Activated CD4-positive, CD25-positive, alpha-beta regulatory T cell treated with anti-CD3 and anti-CD28 coated beads, Interleukin-2, amount 50 U/mL, for 24 hours (primary cell): Measurements from ENCODE around the gene ZNF766.
"Not testable (repeated sequence)": the region's sequence is repeated elsewhere in the genome, so short reads cannot be mapped to it uniquely, and the experiment has no call there.

Source experiments
- ATAC-seq, 2 donors: fragments of 150-1000 bp; cut with Tn5 transposase; one replicate each; pipeline ENCODE4 v1.10.0; 2021; ENCODE audit warnings: mild to moderate bottlenecking in 1 of 2, moderate library complexity in 1 of 2

The ZNF766 gene

GRCh38 chr19:52277471-52277870, 8.1 kb downstream of the ZNF766 start:
- ATAC-seq, result no peak

- ATAC-seq, result no peak
Measured at GRCh38 chr19:52286256-52286655, 16.9 kb downstream of the ZNF766 start.

GRCh38 chr19:52291781-52292180, 22.4 kb downstream of the ZNF766 start:
- ATAC-seq, result no peak

GRCh38 chr19:52292946-52293345, 23.6 kb downstream of the ZNF766 start:
- ATAC-seq, result not testable (repeated sequence)

GRCh38 chr19:52296400-52296772, 27.0 kb downstream of the ZNF766 start:
- no peak for ATAC-seq

- peak; percentile 80 to 89 for ATAC-seq
Measured at GRCh38 chr19:52296773-52297600, 27.6 kb downstream of the ZNF766 start, which contains the start of gene ZNF480. TSS of gene ZNF480 (plus strand) at chr19:52297169. CDS start at chr19:52300413, 3,244 bp downstream.

- ATAC-seq, result peak in 1 of 2 donors; percentile 22
Measured at GRCh38 chr19:52297601-52298364, 28.4 kb downstream of the ZNF766 start.

GRCh38 chr19:52307275-52307674, 37.9 kb downstream of the ZNF766 start:
- ATAC-seq, result no peak

GRCh38 chr19:52322429-52322828, 53.0 kb downstream of the ZNF766 start:
- no peak for ATAC-seq

- no peak for ATAC-seq
Measured at GRCh38 chr19:52331757-52332156, 62.4 kb downstream of the ZNF766 start.

- ATAC-seq, result peak in 1 of 2 donors; percentile 25
Measured at GRCh38 chr19:52335768-52336116, 66.4 kb downstream of the ZNF766 start.

GRCh38 chr19:52336117-52336790, 66.9 kb downstream of the ZNF766 start, which contains the start of gene ZNF610:
TSS of gene ZNF610 (plus strand) at chr19:52336243. CDS start at chr19:52349173, 12,930 bp downstream.
- ATAC-seq, result peak; percentile 92 to 94

- ATAC-seq, result no peak
Measured at GRCh38 chr19:52336791-52337381, 67.5 kb downstream of the ZNF766 start.

- ATAC-seq, result not testable (repeated sequence)
Measured at GRCh38 chr19:52339022-52339421, 69.6 kb downstream of the ZNF766 start.

GRCh38 chr19:52343548-52343947, 74.2 kb downstream of the ZNF766 start:
- ATAC-seq, result peak in 1 of 2 donors; percentile 43

GRCh38 chr19:52345162-52345561, 75.8 kb downstream of the ZNF766 start:
- no peak for ATAC-seq
